Measurements from ENCODE around the gene EDC4. TPM values are rescaled to one million over a fixed set of nuclear protein-coding genes. Genes with fewer than 3 reads are reported as not detected.
A peak's percentile ranks its signal among the peaks of the same experiment; 100 is the strongest.

EDC4 gene
- total RNA-seq, 1 donor from 2014 or later: 75.4 TPM

DNA sequence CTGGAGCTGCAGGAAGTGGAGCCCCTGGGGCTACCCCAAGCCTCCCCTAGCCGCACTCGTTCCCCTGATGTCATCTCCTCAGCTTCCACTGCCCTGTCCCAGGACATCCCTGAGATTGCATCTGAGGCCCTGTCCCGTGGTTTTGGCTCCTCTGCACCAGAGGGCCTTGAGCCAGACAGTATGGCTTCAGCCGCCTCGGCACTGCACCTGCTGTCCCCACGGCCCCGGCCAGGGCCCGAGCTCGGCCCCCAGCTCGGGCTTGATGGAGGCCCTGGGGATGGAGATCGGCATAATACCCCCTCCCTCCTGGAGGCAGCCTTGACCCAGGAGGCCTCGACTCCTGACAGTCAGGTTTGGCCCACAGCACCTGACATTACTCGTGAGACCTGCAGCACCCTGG, 7.7 kb downstream of the EDC4 start:
- Mint-ChIP-seq H3K4me1 (ENCODE audit: unreplicated experiment) (peaks cover 9% of the 10 kb centered on the region), H3K27ac (ENCODE audit: unreplicated experiment) (no peak overlapping the region), H3K36me3 (ENCODE audit: unreplicated experiment) (peaks cover 35% of the 10 kb centered on the region), H3K27me3 (ENCODE audit: unreplicated experiment) (no peaks in the 10 kb centered on the region), H3K4me3 (ENCODE audit: unreplicated experiment) (no peak overlapping the region), H3K9me3 (ENCODE audit: unreplicated experiment) (no peaks in the 10 kb centered on the region)
- TF ChIP-seq, protein P1, sequence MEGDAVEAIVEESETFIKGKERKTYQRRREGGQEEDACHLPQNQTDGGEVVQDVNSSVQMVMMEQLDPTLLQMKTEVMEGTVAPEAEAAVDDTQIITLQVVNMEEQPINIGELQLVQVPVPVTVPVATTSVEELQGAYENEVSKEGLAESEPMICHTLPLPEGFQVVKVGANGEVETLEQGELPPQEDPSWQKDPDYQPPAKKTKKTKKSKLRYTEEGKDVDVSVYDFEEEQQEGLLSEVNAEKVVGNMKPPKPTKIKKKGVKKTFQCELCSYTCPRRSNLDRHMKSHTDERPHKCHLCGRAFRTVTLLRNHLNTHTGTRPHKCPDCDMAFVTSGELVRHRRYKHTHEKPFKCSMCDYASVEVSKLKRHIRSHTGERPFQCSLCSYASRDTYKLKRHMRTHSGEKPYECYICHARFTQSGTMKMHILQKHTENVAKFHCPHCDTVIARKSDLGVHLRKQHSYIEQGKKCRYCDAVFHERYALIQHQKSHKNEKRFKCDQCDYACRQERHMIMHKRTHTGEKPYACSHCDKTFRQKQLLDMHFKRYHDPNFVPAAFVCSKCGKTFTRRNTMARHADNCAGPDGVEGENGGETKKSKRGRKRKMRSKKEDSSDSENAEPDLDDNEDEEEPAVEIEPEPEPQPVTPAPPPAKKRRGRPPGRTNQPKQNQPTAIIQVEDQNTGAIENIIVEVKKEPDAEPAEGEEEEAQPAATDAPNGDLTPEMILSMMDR (IDR thresholded peaks at IDR 0.05): no peak
- DNase-seq (ENCODE audit: extremely low spot score, unreplicated experiment): no peak

DNA sequence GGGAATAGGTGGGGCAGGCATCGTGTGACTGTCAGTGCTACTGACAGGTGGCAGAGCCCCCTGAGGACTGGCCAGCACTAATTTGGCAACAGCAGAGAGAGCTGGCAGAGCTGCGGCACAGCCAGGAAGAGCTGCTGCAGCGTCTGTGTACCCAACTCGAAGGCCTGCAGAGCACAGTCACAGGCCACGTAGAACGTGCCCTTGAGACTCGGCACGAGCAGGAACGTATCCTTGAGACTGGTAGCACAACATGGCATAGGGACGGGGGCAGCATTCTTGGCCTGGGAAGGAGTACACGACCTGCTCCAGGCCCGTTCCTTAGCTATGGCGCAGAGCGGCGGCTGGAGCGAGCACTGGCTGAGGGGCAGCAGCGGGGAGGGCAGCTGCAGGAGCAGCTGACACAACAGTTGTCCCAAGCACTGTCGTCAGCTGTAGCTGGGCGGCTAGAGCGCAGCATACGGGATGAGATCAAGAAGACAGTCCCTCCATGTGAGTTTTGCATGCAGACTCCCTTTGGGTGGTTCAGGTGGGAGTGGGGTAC, 8.8 kb downstream of the EDC4 start:
- Mint-ChIP-seq H3K4me1 (ENCODE audit: unreplicated experiment) (peaks cover 9% of the 10 kb centered on the region), H3K27ac (ENCODE audit: unreplicated experiment) (no peak overlapping the region), H3K36me3 (ENCODE audit: unreplicated experiment) (peaks cover 37% of the 10 kb centered on the region), H3K9me3 (ENCODE audit: unreplicated experiment) (no peaks in the 10 kb centered on the region), H3K27me3 (ENCODE audit: unreplicated experiment) (no peaks in the 10 kb centered on the region), H3K4me3 (ENCODE audit: unreplicated experiment) (no peak overlapping the region)
- no peak for DNase-seq (ENCODE audit: extremely low spot score, unreplicated experiment)
- TF ChIP-seq, protein P1 (IDR thresholded peaks at IDR 0.05): no peak

DNA sequence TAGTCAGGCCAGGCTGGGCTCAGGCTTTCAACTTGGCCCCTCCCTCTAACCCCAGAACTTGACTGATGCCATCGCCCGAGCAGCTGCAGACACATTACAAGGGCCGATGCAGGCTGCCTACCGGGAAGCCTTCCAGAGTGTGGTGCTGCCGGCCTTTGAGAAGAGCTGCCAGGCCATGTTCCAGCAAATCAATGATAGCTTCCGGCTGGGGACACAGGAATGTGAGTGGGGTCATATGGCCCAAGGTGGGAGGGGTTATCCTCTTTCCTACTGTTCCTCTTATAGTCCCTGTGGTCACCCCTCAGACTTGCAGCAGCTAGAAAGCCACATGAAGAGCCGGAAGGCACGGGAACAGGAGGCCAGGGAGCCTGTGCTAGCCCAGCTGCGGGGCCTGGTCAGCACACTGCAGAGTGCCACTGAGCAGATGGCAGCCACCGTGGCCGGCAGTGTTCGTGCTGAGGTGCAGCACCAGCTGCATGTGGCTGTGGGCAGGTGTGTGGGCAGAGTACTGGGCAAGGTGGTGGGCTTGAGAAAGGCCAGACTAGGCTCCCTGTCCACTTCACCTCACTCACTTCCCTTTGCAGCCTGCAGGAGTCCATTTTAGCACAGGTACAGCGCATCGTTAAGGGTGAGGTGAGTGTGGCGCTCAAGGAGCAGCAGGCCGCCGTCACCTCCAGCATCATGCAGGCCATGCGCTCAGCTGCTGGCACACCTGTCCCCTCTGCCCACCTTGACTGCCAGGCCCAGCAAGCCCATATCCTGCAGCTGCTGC, 9.7 kb downstream of the EDC4 start:
- Mint-ChIP-seq H3K9me3 (ENCODE audit: unreplicated experiment) (no peaks in the 10 kb centered on the region), H3K27me3 (ENCODE audit: unreplicated experiment) (no peaks in the 10 kb centered on the region), H3K36me3 (ENCODE audit: unreplicated experiment) (peaks cover 34% of the 10 kb centered on the region), H3K4me1 (ENCODE audit: unreplicated experiment) (peaks cover 9% of the 10 kb centered on the region), H3K4me3 (ENCODE audit: unreplicated experiment) (no peak overlapping the region), H3K27ac (ENCODE audit: unreplicated experiment) (no peak overlapping the region)
- no peak for DNase-seq (ENCODE audit: extremely low spot score, unreplicated experiment)
- TF ChIP-seq, protein P1 (IDR thresholded peaks at IDR 0.05): no peak

DNA sequence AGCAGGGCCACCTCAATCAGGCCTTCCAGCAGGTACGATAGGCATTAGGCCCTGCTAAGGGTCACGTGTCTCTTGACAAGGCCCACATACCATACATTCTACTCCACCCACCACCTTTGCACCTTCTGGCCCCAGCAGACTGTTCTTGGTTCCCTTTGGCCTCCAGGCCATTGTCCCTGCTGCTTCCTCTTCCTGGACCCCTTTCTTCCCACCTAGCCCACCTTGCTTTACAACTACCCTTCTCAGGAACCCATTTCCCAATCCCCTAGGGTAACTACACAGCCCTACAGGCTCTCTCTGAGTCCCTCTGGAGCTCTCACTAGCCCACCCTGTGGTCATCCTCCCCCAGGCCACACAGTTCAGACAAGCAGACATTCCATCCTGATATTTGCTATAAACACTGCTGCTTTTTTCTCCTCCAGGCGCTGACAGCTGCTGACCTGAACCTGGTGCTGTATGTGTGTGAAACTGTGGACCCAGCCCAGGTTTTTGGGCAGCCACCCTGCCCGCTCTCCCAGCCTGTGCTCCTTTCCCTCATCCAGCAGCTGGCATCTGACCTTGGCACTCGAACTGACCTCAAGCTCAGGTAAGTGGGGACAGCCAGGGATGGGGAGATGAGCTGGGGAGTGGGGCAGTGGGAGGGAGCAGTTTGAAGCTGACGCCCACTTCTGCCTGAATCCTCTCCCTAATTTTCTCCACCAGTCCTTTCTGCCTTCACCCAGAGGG, 10.5 kb downstream of the EDC4 start:
- H3K4me1 Mint-ChIP-seq (ENCODE audit: unreplicated experiment): peaks cover 9% of the 10 kb centered on the region
- TF ChIP-seq, protein P1 (IDR thresholded peaks at IDR 0.05): no peak
- no peaks in the 10 kb centered on the region for H3K27me3 Mint-ChIP-seq (ENCODE audit: unreplicated experiment)
- H3K9me3 Mint-ChIP-seq (ENCODE audit: unreplicated experiment): no peaks in the 10 kb centered on the region
- DNase-seq (ENCODE audit: extremely low spot score, unreplicated experiment): no peak
- H3K4me3 Mint-ChIP-seq (ENCODE audit: unreplicated experiment): no peak overlapping the region
- H3K36me3 Mint-ChIP-seq (ENCODE audit: unreplicated experiment): peaks cover 29% of the 10 kb centered on the region
- peak overlapping the region; percentile 13 for H3K27ac Mint-ChIP-seq (ENCODE audit: unreplicated experiment)

DNA sequence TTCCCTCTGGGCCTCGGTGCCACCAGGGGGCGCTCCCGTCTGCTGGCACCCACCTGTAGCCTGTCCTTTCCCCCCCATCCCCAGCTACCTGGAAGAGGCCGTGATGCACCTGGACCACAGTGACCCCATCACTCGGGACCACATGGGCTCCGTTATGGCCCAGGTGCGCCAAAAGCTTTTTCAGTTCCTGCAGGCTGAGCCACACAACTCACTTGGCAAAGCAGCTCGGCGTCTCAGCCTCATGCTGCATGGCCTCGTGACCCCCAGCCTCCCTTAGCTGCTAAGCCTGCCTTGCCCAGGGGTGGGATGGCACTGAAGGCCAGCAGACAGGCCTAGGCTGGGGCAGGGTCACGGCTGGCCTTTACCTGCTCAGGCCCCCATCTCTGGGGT, 11.0 kb downstream of the EDC4 start:
- Mint-ChIP-seq H3K27ac (ENCODE audit: unreplicated experiment) (peak overlapping the region; percentile 13), H3K4me1 (ENCODE audit: unreplicated experiment) (peaks cover 9% of the 10 kb centered on the region), H3K27me3 (ENCODE audit: unreplicated experiment) (no peaks in the 10 kb centered on the region), H3K9me3 (ENCODE audit: unreplicated experiment) (no peaks in the 10 kb centered on the region), H3K4me3 (ENCODE audit: unreplicated experiment) (no peak overlapping the region), H3K36me3 (ENCODE audit: unreplicated experiment) (peaks cover 26% of the 10 kb centered on the region)
- TF ChIP-seq, protein P1 (IDR thresholded peaks at IDR 0.05): peak; percentile 83
- DNase-seq (ENCODE audit: extremely low spot score, unreplicated experiment): no peak
